HG03095 (cell line): ENCODE data around the gene SNRPD3.
"Not testable (repeated sequence)": the region's sequence is repeated elsewhere in the genome, so short reads cannot be mapped to it uniquely, and the experiment has no call there.

Experiments used
- ATAC-seq: cut with Tn5 transposase; IDR thresholded peaks from one replicate; pipeline ENCODE4 v1.9.1; 2021; ENCODE audit warnings: moderate library complexity; ENCODE audit not compliant: unreplicated experiment

The SNRPD3 gene

DNA sequence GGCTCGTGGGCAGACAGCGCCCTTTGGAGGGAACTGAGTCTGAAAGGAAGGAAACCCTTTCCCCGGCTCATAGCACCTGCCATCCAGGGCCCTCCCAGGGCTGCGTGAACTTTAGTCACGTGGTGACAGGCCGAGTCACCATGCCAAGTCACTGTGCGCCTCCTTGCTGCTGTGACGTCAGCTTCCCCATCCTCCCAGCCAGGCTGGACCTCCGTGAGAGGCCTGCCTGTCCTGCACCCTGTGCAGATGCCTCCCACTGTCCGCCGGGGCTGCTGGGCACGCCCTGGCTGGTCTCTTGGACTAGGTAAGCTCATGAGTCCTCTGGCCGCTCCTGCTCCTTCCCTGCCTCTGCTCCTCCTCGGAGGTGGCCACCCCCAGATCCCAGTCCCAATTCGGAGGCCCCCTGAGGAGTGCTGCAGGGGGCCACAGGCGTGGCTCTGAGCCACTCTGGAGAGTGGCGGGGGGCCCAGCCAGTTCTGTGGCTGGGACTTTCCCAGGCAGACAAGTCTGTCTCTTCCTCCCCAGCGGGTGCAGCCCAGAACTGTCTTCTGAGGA, 51.7 kb downstream of the SNRPD3 start:
- peak; percentile 68 for ATAC-seq

- ATAC-seq = not testable (repeated sequence)
These were observed 52.5 kb downstream of the SNRPD3 start for GRCh38 chr22:24608327-24608726.

GRCh38 chr22:24609888-24610287, 54.1 kb downstream of the SNRPD3 start:
- not testable (repeated sequence) for ATAC-seq

GRCh38 chr22:24614794-24615193, 59.0 kb downstream of the SNRPD3 start:
- not testable (repeated sequence) for ATAC-seq

DNA sequence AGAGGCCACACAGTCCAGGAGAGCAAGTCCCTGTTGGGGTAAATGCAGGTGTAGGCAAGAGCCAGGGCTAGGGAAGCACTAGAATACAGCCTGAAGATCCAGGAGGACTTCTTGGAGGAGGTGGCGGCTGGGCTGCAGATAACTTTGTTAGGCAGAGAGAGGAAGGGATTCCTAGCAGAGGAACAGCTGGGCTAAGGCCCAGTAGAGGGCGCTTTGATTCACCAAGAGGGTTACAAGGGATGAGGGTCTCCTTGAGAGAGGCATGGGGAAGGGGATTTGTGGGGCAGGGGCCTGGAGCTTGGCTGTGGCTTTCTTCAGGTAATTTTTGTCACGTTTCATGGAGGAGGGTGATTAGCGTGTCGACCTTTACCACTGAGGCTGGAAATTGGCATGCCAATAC, 65.4 kb downstream of the SNRPD3 start:
- ATAC-seq = not testable (repeated sequence)

DNA sequence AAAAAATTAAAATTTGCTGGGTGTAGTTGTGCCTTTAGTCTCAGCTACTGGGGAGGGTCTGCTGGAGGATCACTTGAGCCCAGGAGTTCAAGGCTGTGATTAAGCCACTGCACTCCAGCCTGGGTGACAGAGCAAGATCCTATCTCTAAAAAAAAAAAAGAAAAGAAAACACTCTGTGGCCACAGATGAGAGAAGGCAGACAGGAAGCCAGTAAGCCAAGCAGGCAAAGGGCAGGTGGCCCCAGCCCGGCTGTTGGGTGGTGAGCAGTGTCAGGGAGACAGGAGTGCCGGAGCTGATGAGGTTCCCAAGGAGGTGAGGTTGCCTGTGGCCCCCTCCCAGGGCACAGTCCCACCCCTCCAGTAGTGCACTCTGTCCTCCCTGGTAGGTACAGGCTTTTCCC, 66.8 kb downstream of the SNRPD3 start:
- not testable (repeated sequence) for ATAC-seq
